HCT116 (cell line): ENCODE results near the gene IMMP2L. TPM values are rescaled to one million over a fixed set of nuclear protein-coding genes. Genes with fewer than 3 reads are reported as not detected.

ENCODE experiments used
- ATAC-seq: fragments of 200-7000 bp; cut with Tn5 transposase; 2 replicates; pipeline ENCODE4 v1.9.1; 2020; ENCODE audit warnings: mild to moderate bottlenecking, moderate library complexity
- BruUV-seq: library from RNA; stranded (reverse); fragments of 400-500 nt; replicated peaks from 2 replicates; lab custom pipeline; 2021; lab: Mats Ljungman, UMichigan
- CTCF ChIA-PET: fragments of 300-600 bp; sonication (Branson Sonifier 250); formaldehyde crosslinking; loops from one replicate; lab custom pipeline; 2021; ENCODE audit warnings: antibody characterized with exemption; lab: Charles Lee
- POLR2A ChIA-PET: fragments of 300-600, 350-600 bp; sonication (Branson Sonifier 250); formaldehyde crosslinking; loops from one replicate; lab custom pipeline; 2021; ENCODE audit warnings: antibody characterized with exemption; lab: Charles Lee
- RAD21 ChIA-PET, 2 experiments: fragments of 300-600 bp; sonication (Branson Sonifier 250); formaldehyde crosslinking; loops; one replicate each; lab custom pipeline; 2023; ENCODE audit warnings: low total read pairs in 2 of 2; ENCODE audit not compliant: uncharacterized antibody in 2 of 2, unreplicated experiment in 2 of 2, low non-redundant PET in 1 of 2; lab: Charles Lee
- DNase-seq: peaks from one replicate; pipeline ENCODE4 v3.0.0-alpha.2; 2010; ENCODE audit warnings: low read depth, low spot score
- H2AFZ ChIP-seq: fragments of 200-600 bp; shearing (Covaris generic), sonication (generic); 2 replicates; pipeline ENCODE4 v1.6.1; 2017; ENCODE audit warnings: low read depth, mixed run types, mixed read lengths, antibody characterized with exemption, low read length; ENCODE audit not compliant: poor library complexity, severe bottlenecking
- H3K27ac ChIP-seq: 2 replicates; pipeline ENCODE4 v1.5.1; 2012; ENCODE audit warnings: low read depth, low read length
- H3K27me3 ChIP-seq: fragments of 200-600 bp; sonication (generic); 2 replicates; pipeline ENCODE4 v1.6.1; 2016; ENCODE audit warnings: mixed run types, low read length, mixed read lengths; ENCODE audit not compliant: insufficient read depth
- H3K36me3 ChIP-seq, 2 experiments: fragments of 200-500 bp in 1 of 2; fragments of 200-600 bp in 1 of 2; sonication (Bioruptor generic) in 1 of 2; sonication (generic) in 1 of 2; 2 replicates each; pipeline versions ENCODE4 v1.5.1 to v1.6.1; 2014 to 2016; ENCODE audit warnings: low read length in 2 of 2, inconsistent platforms in 1 of 2, mixed read lengths in 1 of 2, mixed run types in 1 of 2; ENCODE audit not compliant: insufficient read depth in 2 of 2, control insufficient read depth in 1 of 2
- H3K4me1 ChIP-seq, 2 experiments: fragments of 200-600 bp in 1 of 2; sonication (generic) in 1 of 2; 2 replicates each; pipeline versions ENCODE4 v1.5.1 to v1.6.1; 2012 to 2017; ENCODE audit warnings: low read length in 2 of 2, inconsistent platforms in 1 of 2, mild to moderate bottlenecking in 1 of 2, mixed read lengths in 1 of 2, mixed run types in 1 of 2, moderate library complexity in 1 of 2; ENCODE audit not compliant: insufficient read depth in 2 of 2, control insufficient read depth in 1 of 2
- H3K4me2 ChIP-seq: fragments of 200-600 bp; sonication (generic); 2 replicates; pipeline ENCODE4 v1.6.1; 2017; ENCODE audit warnings: mixed run types, low read length, mixed read lengths
- H3K4me3 ChIP-seq, 2 experiments: fragments of 200-600 bp in 1 of 2; sonication (generic) in 1 of 2; replicated peaks in 1 of 2; 2 replicates each; pipeline ENCODE4 v1.5.1; 2011 to 2016; ENCODE audit warnings: low read length in 2 of 2, control low read depth in 1 of 2, low read depth in 1 of 2, mild to moderate bottlenecking in 1 of 2, mixed read lengths in 1 of 2, mixed run types in 1 of 2
- H3K79me2 ChIP-seq: fragments of 200-600 bp; sonication (generic); 2 replicates; pipeline ENCODE4 v1.6.1; 2017; ENCODE audit warnings: mild to moderate bottlenecking, mixed run types, low read length, moderate library complexity, mixed read lengths; ENCODE audit not compliant: insufficient read depth
- H3K9ac ChIP-seq: fragments of 200-600 bp; sonication (generic); 2 replicates; pipeline ENCODE4 v1.6.1; 2016; ENCODE audit warnings: low read length, mixed read lengths
- H3K9me2 ChIP-seq: fragments of 200-600 bp; sonication (generic), shearing (Covaris generic); 2 replicates; pipeline ENCODE4 v1.6.1; 2017; ENCODE audit warnings: mixed run types, mild to moderate bottlenecking, moderate library complexity; ENCODE audit not compliant: insufficient read depth
- H3K9me3 ChIP-seq, 2 experiments: fragments of 200-500 bp in 1 of 2; fragments of 200-600 bp in 1 of 2; sonication (Bioruptor generic) in 1 of 2; sonication (generic) in 1 of 2; 2 replicates each; pipeline ENCODE4 v1.6.1; 2014 to 2017; ENCODE audit warnings: low read length in 2 of 2, mixed read lengths in 2 of 2, inconsistent platforms in 1 of 2, low read depth in 1 of 2, mild to moderate bottlenecking in 1 of 2, mixed run types in 1 of 2, moderate library complexity in 1 of 2; ENCODE audit not compliant: control insufficient read depth in 1 of 2, insufficient read depth in 1 of 2
- H4K20me1 ChIP-seq: fragments of 200-600 bp; sonication (generic), shearing (Covaris generic); 2 replicates; pipeline ENCODE4 v1.6.1; 2017; ENCODE audit warnings: mixed run types, mild to moderate bottlenecking, moderate library complexity; ENCODE audit not compliant: insufficient read depth
- CBX3 ChIP-seq: IDR thresholded peaks from 2 replicates; pipeline ENCODE4 v1.6.1; 2012; ENCODE audit warnings: low read depth
- CTCF ChIP-seq, 3 experiments: fragments of 200-600 bp in 1 of 3; sonication (generic) in 1 of 3; IDR thresholded peaks in 2 of 3; conservative IDR thresholded peaks in 1 of 3; 2 replicates each; pipeline ENCODE4 v1.5.1; 2012 to 2017; ENCODE audit warnings: low read depth in 2 of 3, low read length in 2 of 3, antibody characterized with exemption in 1 of 3, borderline replicate concordance in 1 of 3, control low read depth in 1 of 3, mild to moderate bottlenecking in 1 of 3, mixed read lengths in 1 of 3, mixed run types in 1 of 3, moderate library complexity in 1 of 3; ENCODE audit not compliant: insufficient read depth in 1 of 3
- JUND ChIP-seq: IDR thresholded peaks from 2 replicates; pipeline ENCODE4 v1.6.1; 2012
- MAX ChIP-seq: IDR thresholded peaks from 2 replicates; pipeline ENCODE4 v1.6.1; 2012
- intact Hi-C: fragments of 100-400 bp; cut with micrococcal nuclease; formaldehyde crosslinking; loops from 2 replicates; pipeline ENCODE4 v1.10.0; 2022
- total RNA-seq: library from RNA; stranded (reverse); gene quantifications from one replicate; pipeline ENCODE4 v1.2.1, GENCODE V29; 2021; ENCODE audit not compliant: unreplicated experiment

IMMP2L gene
- total RNA-seq, 1 experiment from 2014 or later: 21.1 TPM

DNA sequence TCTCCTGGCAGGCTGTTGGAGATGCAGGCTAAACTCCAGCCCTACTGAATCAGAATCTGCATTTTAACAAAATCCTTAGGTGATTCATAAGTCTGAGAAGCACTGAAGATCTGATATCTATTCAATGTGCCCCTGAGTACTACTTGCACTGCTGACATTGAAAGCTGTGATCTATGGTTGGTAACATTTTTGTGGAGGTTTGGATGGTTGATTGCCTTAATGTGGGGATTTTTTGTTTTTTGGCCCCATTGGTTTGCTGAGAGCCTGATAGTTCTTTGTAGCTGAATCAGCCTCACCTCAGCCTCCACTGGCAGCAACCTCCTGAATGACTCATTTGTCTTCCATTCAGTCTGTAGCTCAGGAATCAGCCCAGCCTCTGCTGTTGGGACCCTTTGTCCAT, 486.1 kb downstream of the IMMP2L start:
- no peak overlapping the region for H3K4me3 ChIP-seq
- intact Hi-C loops: no loop called here
- no peaks in the 10 kb centered on the region for H3K36me3 ChIP-seq
- H3K27me3 ChIP-seq: no peaks in the 10 kb centered on the region
- CTCF ChIA-PET: no interaction called here
- no peak; the same call in 1 of the 2 replicates for ATAC-seq
- no peak overlapping the region for H2AFZ ChIP-seq
- no peak overlapping the region for H3K4me2 ChIP-seq
- peak; percentile 10 for DNase-seq
- TF ChIP-seq JUND (0 out of 2 replicates have a peak, but pooled peaks have one; percentile 16), CBX3 (no peak)
- TF ChIP-seq, all 23 proteins: peak for 1
- Histone ChIP-seq H3K9me2 (no peaks in the 10 kb centered on the region), H3K9ac (no peak overlapping the region), H3K4me1 (peaks cover 0 to 13% of the 10 kb centered on the region in 2 experiments; a peak in 2 of 4 replicates), H3K27ac (no peak overlapping the region), H4K20me1 (no peaks in the 10 kb centered on the region), H3K9me3 (no peaks in the 10 kb centered on the region), H3K79me2 (no peaks in the 10 kb centered on the region)
- BruUV-seq: no TSS peak
- ChIA-PET POLR2A (no interaction called here), RAD21 (no interaction called here)

- no peak overlapping the region for H3K4me2 ChIP-seq
- no peak overlapping the region for H3K27ac ChIP-seq
- CTCF ChIA-PET: no interaction called here
- TF ChIP-seq MAX (no peak), CTCF (IDR thresholded peaks at IDR 0.05 in 2 of 3, conservative IDR thresholded peaks at IDR 0.05 in 1 of 3; ENCODE audit: borderline replicate concordance in 1 of 3, insufficient read depth in 1 of 3, low read depth in 2 of 3, low read length in 2 of 3) (no peak)
- H3K9me3 ChIP-seq: no peaks in the 10 kb centered on the region
- peaks cover 0 to 13% of the 10 kb centered on the region in 2 experiments; a peak in 2 of 4 replicates for H3K4me1 ChIP-seq
- ATAC-seq: no peak
- no peaks in the 10 kb centered on the region for H3K36me3 ChIP-seq
- H3K79me2 ChIP-seq: no peaks in the 10 kb centered on the region
- intact Hi-C loops: no loop called here
- H2AFZ ChIP-seq: no peak overlapping the region
- H4K20me1 ChIP-seq: no peaks in the 10 kb centered on the region
- no peaks in the 10 kb centered on the region for H3K9me2 ChIP-seq
- RAD21 ChIA-PET: no interaction called here
- no TSS peak for BruUV-seq
- H3K27me3 ChIP-seq: no peaks in the 10 kb centered on the region
- H3K9ac ChIP-seq: no peak overlapping the region
- H3K4me3 ChIP-seq: no peak overlapping the region
- no peak for DNase-seq
- POLR2A ChIA-PET: no interaction called here
These were observed 486.8 kb downstream of the IMMP2L start for GRCh38 chr7:111075498-111075897.
